PFSK-1 (cell line): Measurements from ENCODE around the gene XCR1.

ENCODE experiments used
- FOXP2 ChIP-seq: optimal IDR thresholded peaks from 2 replicates; pipeline ENCODE3; 2011; ENCODE audit warnings: borderline replicate concordance, control low read depth, inconsistent platforms; ENCODE audit not compliant: insufficient read depth; ENCODE audit errors: extremely low read length, extremely low read depth
- POLR2AphosphoS5 ChIP-seq: IDR thresholded peaks from 2 replicates; pipeline ENCODE4 v1.6.1; 2012; ENCODE audit warnings: low read depth, mild to moderate bottlenecking, control low read depth, low read length, moderate library complexity
- REST ChIP-seq, 2 experiments: IDR thresholded peaks; 2 replicates each; pipeline versions ENCODE4 v1.6.1 to v1.8.0; 2011 to 2012; ENCODE audit warnings: low read depth in 2 of 2, low read length in 2 of 2, control low read depth in 1 of 2, inconsistent platforms in 1 of 2, mild to moderate bottlenecking in 1 of 2, moderate library complexity in 1 of 2; ENCODE audit not compliant: insufficient read depth in 1 of 2
- SIN3A ChIP-seq: IDR thresholded peaks from 2 replicates; pipeline ENCODE4 v1.6.1; 2012; ENCODE audit warnings: mild to moderate bottlenecking, low read length, moderate library complexity, borderline replicate concordance; ENCODE audit not compliant: insufficient read depth
- TAF1 ChIP-seq: IDR thresholded peaks from 2 replicates; pipeline ENCODE4 v1.6.1; 2012; ENCODE audit warnings: low read length, control low read depth, borderline replicate concordance; ENCODE audit not compliant: insufficient read depth

The XCR1 gene

GRCh38 chr3:46060551-46060950 is 33.3 kb upstream of the XCR1 start:
- TF ChIP-seq FOXP2 (no peak), POLR2AphosphoS5 (no peak), TAF1 (no peak), REST (IDR thresholded peaks at IDR 0.05; ENCODE audit: insufficient read depth in 1 of 2, low read depth in 2 of 2, low read length in 2 of 2) (no peak), SIN3A (no peak)

- TF ChIP-seq TAF1 (no peak), REST (IDR thresholded peaks at IDR 0.05; ENCODE audit: insufficient read depth in 1 of 2, low read depth in 2 of 2, low read length in 2 of 2) (no peak), FOXP2 (no peak), SIN3A (no peak), POLR2AphosphoS5 (no peak)
Observed at GRCh38 chr3:46059432-46059831, 32.1 kb upstream of the XCR1 start.

GRCh38 chr3:46058981-46059380 is 31.7 kb upstream of the XCR1 start:
- TF ChIP-seq SIN3A (no peak), TAF1 (no peak), REST (IDR thresholded peaks at IDR 0.05; ENCODE audit: insufficient read depth in 1 of 2, low read depth in 2 of 2, low read length in 2 of 2) (no peak), POLR2AphosphoS5 (no peak), FOXP2 (no peak)

GRCh38 chr3:46057716-46058115 is 30.4 kb upstream of the XCR1 start:
- no peak for TF ChIP-seq SIN3A
- TF ChIP-seq FOXP2, result no peak
- TF ChIP-seq POLR2AphosphoS5, result no peak
- TF ChIP-seq TAF1, result no peak
- TF ChIP-seq REST (IDR thresholded peaks at IDR 0.05; ENCODE audit: insufficient read depth in 1 of 2, low read depth in 2 of 2, low read length in 2 of 2), result no peak

GRCh38 chr3:46056686-46057085 is 29.4 kb upstream of the XCR1 start:
- TF ChIP-seq SIN3A, result no peak
